ENCODE data around the gene LRRC28. TPM values are rescaled to one million over a fixed set of nuclear protein-coding genes. Genes with fewer than 3 reads are reported as not detected.
"Not testable (repeated sequence)": the region's sequence is repeated elsewhere in the genome, so short reads cannot be mapped to it uniquely, and the experiment has no call there.

LRRC28 gene
- total RNA-seq, 1 donor from 2014 or later: 33.0 TPM

- H3K4me3 Mint-ChIP-seq (ENCODE audit: unreplicated experiment): no peak overlapping the region
- peaks cover 1% of the 10 kb centered on the region for H3K4me1 Mint-ChIP-seq (ENCODE audit: unreplicated experiment)
- no peak for TF ChIP-seq CTCF (IDR thresholded peaks at IDR 0.05; ENCODE audit: unreplicated experiment)
- H3K27ac Mint-ChIP-seq (ENCODE audit: unreplicated experiment): no peak overlapping the region
- no peaks in the 10 kb centered on the region for H3K27me3 Mint-ChIP-seq (ENCODE audit: unreplicated experiment)
- H3K9me3 Mint-ChIP-seq (ENCODE audit: unreplicated experiment): no peaks in the 10 kb centered on the region
- no peaks in the 10 kb centered on the region for H3K36me3 Mint-ChIP-seq (ENCODE audit: low read depth, unreplicated experiment)
- DNase-seq (ENCODE audit: low spot score): no peak
These were observed 145.1 kb downstream of the LRRC28 start for GRCh38 chr15:99396375-99396774.

- no peak for DNase-seq (ENCODE audit: low spot score)
- Mint-ChIP-seq H3K4me1 (ENCODE audit: unreplicated experiment) (peaks cover 3% of the 10 kb centered on the region), H3K4me3 (ENCODE audit: unreplicated experiment) (no peak overlapping the region)
These were observed 147.8 kb downstream of the LRRC28 start for GRCh38 chr15:99399061-99399460.

GRCh38 chr15:99399618-99400017 lies 148.3 kb downstream of the LRRC28 start:
- no peak for DNase-seq (ENCODE audit: low spot score)
- Mint-ChIP-seq H3K9me3 (ENCODE audit: unreplicated experiment) (no peaks in the 10 kb centered on the region), H3K36me3 (ENCODE audit: low read depth, unreplicated experiment) (no peaks in the 10 kb centered on the region), H3K4me3 (ENCODE audit: unreplicated experiment) (no peak overlapping the region), H3K27me3 (ENCODE audit: unreplicated experiment) (peaks cover under 1% of the 10 kb centered on the region), H3K4me1 (ENCODE audit: unreplicated experiment) (peaks cover 3% of the 10 kb centered on the region), H3K27ac (ENCODE audit: unreplicated experiment) (no peak overlapping the region)
- no peak for TF ChIP-seq CTCF (IDR thresholded peaks at IDR 0.05; ENCODE audit: unreplicated experiment)

More at GRCh38 chr15:99399061-99399460, 147.8 kb downstream of the LRRC28 start:
- no peaks in the 10 kb centered on the region for H3K27me3 Mint-ChIP-seq (ENCODE audit: unreplicated experiment)
- TF ChIP-seq CTCF (IDR thresholded peaks at IDR 0.05; ENCODE audit: unreplicated experiment): no peak
- no peaks in the 10 kb centered on the region for H3K9me3 Mint-ChIP-seq (ENCODE audit: unreplicated experiment)
- no peak overlapping the region for H3K27ac Mint-ChIP-seq (ENCODE audit: unreplicated experiment)
- no peaks in the 10 kb centered on the region for H3K36me3 Mint-ChIP-seq (ENCODE audit: low read depth, unreplicated experiment)

- H3K4me1 Mint-ChIP-seq (ENCODE audit: unreplicated experiment); H3K27me3 Mint-ChIP-seq (ENCODE audit: unreplicated experiment); H3K9me3 Mint-ChIP-seq (ENCODE audit: unreplicated experiment); H3K36me3 Mint-ChIP-seq (ENCODE audit: low read depth, unreplicated experiment); H3K27ac Mint-ChIP-seq (ENCODE audit: unreplicated experiment); DNase-seq (ENCODE audit: low spot score); H3K4me3 Mint-ChIP-seq (ENCODE audit: unreplicated experiment): not testable (repeated sequence)
These were observed 149.9 kb downstream of the LRRC28 start for GRCh38 chr15:99401216-99401615.

- Mint-ChIP-seq H3K9me3 (ENCODE audit: unreplicated experiment) (no peaks in the 10 kb centered on the region), H3K36me3 (ENCODE audit: low read depth, unreplicated experiment) (no peaks in the 10 kb centered on the region), H3K27ac (ENCODE audit: unreplicated experiment) (no peak overlapping the region), H3K4me3 (ENCODE audit: unreplicated experiment) (no peak overlapping the region), H3K4me1 (ENCODE audit: unreplicated experiment) (peaks cover 3% of the 10 kb centered on the region), H3K27me3 (ENCODE audit: unreplicated experiment) (peaks cover 2% of the 10 kb centered on the region)
- no peak for DNase-seq (ENCODE audit: low spot score)
- no peak for TF ChIP-seq CTCF (IDR thresholded peaks at IDR 0.05; ENCODE audit: unreplicated experiment)
These were observed 150.9 kb downstream of the LRRC28 start for GRCh38 chr15:99402014-99402729.

All from endothelial cell (in vitro differentiated cells).